ENCODE measurements around the gene OASL. TPM values are rescaled to one million over a fixed set of nuclear protein-coding genes. Genes with fewer than 3 reads are reported as not detected.
"Not testable (repeated sequence)": the region's sequence is repeated elsewhere in the genome, so short reads cannot be mapped to it uniquely, and the experiment has no call there.

OASL gene
- total RNA-seq, 1 donor from 2014 or later: 0.11 TPM

DNA sequence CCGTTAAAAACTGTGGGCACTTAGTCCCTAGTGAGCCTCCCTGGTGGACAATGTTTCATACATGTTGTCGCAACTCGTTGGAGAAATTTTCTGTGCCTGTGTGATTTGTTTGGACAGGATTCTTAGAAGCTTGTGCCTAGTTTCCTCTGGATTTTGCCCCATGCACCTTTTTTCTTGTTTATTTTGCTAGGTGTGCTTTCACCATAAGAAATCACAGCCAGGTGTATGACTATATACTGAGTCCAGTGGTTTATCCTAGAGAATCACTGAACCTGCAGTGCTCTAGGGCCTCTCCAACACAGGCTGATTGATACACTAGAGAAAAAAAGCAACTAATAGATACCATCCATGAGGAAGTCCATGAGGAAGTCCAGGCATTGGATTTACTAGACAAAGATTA, 33.1 kb upstream of the OASL start:
- Mint-ChIP-seq H3K27ac (no peak overlapping the region), H3K27me3 (ENCODE audit: low read depth) (peaks cover 5% of the 10 kb centered on the region), H3K4me1 (no peaks in the 10 kb centered on the region), H3K36me3 (peaks cover 4% of the 10 kb centered on the region), H3K9me3 (peaks cover 21% of the 10 kb centered on the region), H3K4me3 (no peak overlapping the region)
- DNase-seq (ENCODE audit: low spot score in 2 of 2, unreplicated experiment in 2 of 2): no peak
- TF ChIP-seq CTCF (IDR thresholded peaks at IDR 0.05; ENCODE audit: unreplicated experiment): no peak

DNA sequence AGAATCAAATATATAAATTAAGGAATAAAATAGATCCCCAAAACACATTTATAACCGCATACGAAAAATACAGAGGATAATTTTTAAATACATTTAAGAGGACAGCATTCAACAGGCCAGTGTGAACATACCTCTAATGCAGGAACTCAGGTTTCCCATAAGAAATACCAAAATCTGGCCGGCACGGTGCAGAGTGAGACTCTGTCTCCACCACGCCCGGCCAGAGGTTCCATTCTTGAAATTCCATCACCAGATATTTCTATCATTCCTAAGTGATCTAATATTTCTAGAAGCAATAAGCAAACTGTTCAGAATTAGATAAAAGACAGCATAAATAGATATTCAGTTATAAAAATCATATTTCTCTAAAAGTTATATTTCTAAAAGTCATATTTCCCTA, 30.2 kb upstream of the OASL start:
- peaks cover 2% of the 10 kb centered on the region for H3K36me3 Mint-ChIP-seq
- peaks cover 14% of the 10 kb centered on the region for H3K9me3 Mint-ChIP-seq
- no peak for TF ChIP-seq CTCF (IDR thresholded peaks at IDR 0.05; ENCODE audit: unreplicated experiment)
- peaks cover 16% of the 10 kb centered on the region for H3K27me3 Mint-ChIP-seq (ENCODE audit: low read depth)
- H3K27ac Mint-ChIP-seq: no peak overlapping the region
- no peak for DNase-seq (ENCODE audit: low spot score in 2 of 2, unreplicated experiment in 2 of 2)
- no peak overlapping the region for H3K4me3 Mint-ChIP-seq
- H3K4me1 Mint-ChIP-seq: no peaks in the 10 kb centered on the region

DNA sequence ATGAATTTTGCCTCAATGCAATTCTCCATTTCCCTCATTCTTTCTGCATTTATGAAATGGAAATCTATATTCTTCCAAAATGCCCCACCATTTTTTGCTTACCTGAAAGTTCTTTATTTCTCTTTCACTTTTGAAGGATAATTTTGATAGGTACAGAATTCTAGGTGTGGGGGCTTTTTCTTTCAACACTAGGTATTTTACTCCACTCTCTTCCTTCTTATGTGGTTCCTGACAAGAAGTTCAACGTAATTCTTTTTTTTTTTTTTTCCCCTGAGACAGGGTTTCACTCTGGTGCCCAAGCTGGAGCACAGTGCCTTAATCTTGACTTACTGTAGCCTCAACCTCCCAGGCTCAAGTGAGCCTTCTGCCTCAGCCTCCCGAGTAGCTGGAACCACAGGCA, 26.3 kb upstream of the OASL start:
- Mint-ChIP-seq H3K4me1 (no peaks in the 10 kb centered on the region), H3K4me3 (no peak overlapping the region), H3K36me3 (no peaks in the 10 kb centered on the region), H3K27me3 (ENCODE audit: low read depth) (peaks cover 17% of the 10 kb centered on the region), H3K9me3 (no peaks in the 10 kb centered on the region), H3K27ac (no peak overlapping the region)
- no peak for TF ChIP-seq CTCF (IDR thresholded peaks at IDR 0.05; ENCODE audit: unreplicated experiment)
- DNase-seq (ENCODE audit: low spot score in 2 of 2, unreplicated experiment in 2 of 2): no peak

- H3K4me1 Mint-ChIP-seq; H3K4me3 Mint-ChIP-seq; DNase-seq (ENCODE audit: low spot score in 2 of 2, unreplicated experiment in 2 of 2); H3K36me3 Mint-ChIP-seq; H3K9me3 Mint-ChIP-seq; H3K27ac Mint-ChIP-seq: not testable (repeated sequence)
- H3K27me3 Mint-ChIP-seq (ENCODE audit: low read depth): peaks cover 19% of the 10 kb centered on the region
Measured at GRCh38 chr12:121064586-121064985, 25.5 kb upstream of the OASL start.

DNA sequence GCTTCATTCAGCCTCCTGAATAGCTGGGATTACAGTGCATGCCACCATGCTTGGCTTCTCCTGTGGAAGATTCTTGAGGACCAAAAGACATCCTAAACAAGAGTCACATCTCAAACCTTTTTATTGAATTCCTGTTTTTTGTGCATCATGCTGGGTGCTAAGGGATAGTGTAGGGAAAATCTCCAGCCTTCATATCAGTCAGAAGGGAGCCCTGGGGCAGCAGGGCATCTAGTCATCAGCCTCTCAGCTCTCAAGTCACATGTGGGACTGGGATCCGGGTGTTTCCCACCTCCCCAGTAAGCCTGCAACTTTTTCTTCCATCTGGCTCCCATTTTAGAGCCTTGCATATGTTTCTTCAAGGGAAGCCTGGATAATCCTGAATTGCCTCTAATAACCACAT, 25.1 kb upstream of the OASL start:
- Mint-ChIP-seq H3K4me3 (no peak overlapping the region), H3K9me3 (no peaks in the 10 kb centered on the region)
- TF ChIP-seq CTCF (IDR thresholded peaks at IDR 0.05; ENCODE audit: unreplicated experiment): no peak

GRCh38 chr12:121062391-121063045, 23.5 kb upstream of the OASL start:
- no peaks in the 10 kb centered on the region for H3K9me3 Mint-ChIP-seq
- no peaks in the 10 kb centered on the region for H3K36me3 Mint-ChIP-seq
- H3K27me3 Mint-ChIP-seq (ENCODE audit: low read depth): peaks cover 19% of the 10 kb centered on the region
- peak in 1 of 2 experiments; percentile 29 for DNase-seq (ENCODE audit: low spot score in 2 of 2, unreplicated experiment in 2 of 2)
- H3K27ac Mint-ChIP-seq: no peak overlapping the region
- TF ChIP-seq CTCF (IDR thresholded peaks at IDR 0.05; ENCODE audit: unreplicated experiment): no peak
- H3K4me3 Mint-ChIP-seq: no peak overlapping the region
- H3K4me1 Mint-ChIP-seq: peaks cover 2% of the 10 kb centered on the region

More for the DNA sequence above, 25.1 kb upstream of the OASL start:
- Mint-ChIP-seq H3K27ac (no peak overlapping the region), H3K36me3 (no peaks in the 10 kb centered on the region), H3K4me1 (peaks cover 2% of the 10 kb centered on the region), H3K27me3 (ENCODE audit: low read depth) (peaks cover 19% of the 10 kb centered on the region)
- no peak for DNase-seq (ENCODE audit: low spot score in 2 of 2, unreplicated experiment in 2 of 2)
